T-cell (primary cell): ENCODE results near the gene FUT1. TPM values are rescaled to one million over a fixed set of nuclear protein-coding genes. Genes with fewer than 3 reads are reported as not detected.
A peak's percentile ranks its signal among the peaks of the same experiment; 100 is the strongest.
"Not testable (repeated sequence)": the region's sequence is repeated elsewhere in the genome, so short reads cannot be mapped to it uniquely, and the experiment has no call there.

Experiments used
- ATAC-seq, 4 experiments: fragments of 200-7000 bp in 3 of 4; fragments of 150-1000 bp in 1 of 4; cut with Tn5 transposase; replicated peaks in 1 of 4; 1 replicate in 3 of 4; 2 replicates in 1 of 4; pipeline ENCODE4 v1.10.0; 2021; ENCODE audit warnings: moderate library complexity in 3 of 4, mild to moderate bottlenecking in 2 of 4, moderate number of reproducible peaks in 1 of 4
- CTCF ChIA-PET, 2 donors: fragments of 300-600 bp; sonication (Branson Sonifier 250); formaldehyde crosslinking; loops; one replicate each; lab custom pipeline; 2022; ENCODE audit warnings: antibody characterized with exemption in 2 of 2; lab: Charles Lee
- POLR2A ChIA-PET, 2 donors: fragments of 300-600 bp; sonication (Branson Sonifier 250); formaldehyde crosslinking; loops; one replicate each; lab custom pipeline; 2022; ENCODE audit warnings: antibody characterized with exemption in 2 of 2; lab: Charles Lee
- DNase-seq, 35 experiments: peaks; one replicate each; pipeline versions ENCODE4 v3.0.0 to v3.0.0-alpha.2; 2013 to 2023
- H3K27ac ChIP-seq: one replicate; pipeline ENCODE4 v1.5.1; 2013; ENCODE audit warnings: low read length
- H3K27me3 ChIP-seq, 2 experiments: replicated peaks in 1 of 2; 1 replicate in 1 of 2; 2 replicates in 1 of 2; pipeline versions ENCODE4 v1.6.1 to v1.7.0; 2013; ENCODE audit warnings: low read length in 1 of 2, mixed read lengths in 1 of 2; ENCODE audit not compliant: control insufficient read depth in 2 of 2, insufficient read depth in 2 of 2; ENCODE audit errors: extremely low read depth in 1 of 2
- H3K36me3 ChIP-seq, 2 donors: 1 replicate in 1 of 2; 2 replicates in 1 of 2; pipeline versions ENCODE4 v1.6.1 to v1.7.0; 2013; ENCODE audit warnings: low read length in 1 of 2; ENCODE audit not compliant: control insufficient read depth in 2 of 2, insufficient read depth in 1 of 2; ENCODE audit errors: extremely low read depth in 1 of 2
- H3K4me1 ChIP-seq, 2 experiments: 1 replicate in 1 of 2; 2 replicates in 1 of 2; pipeline versions ENCODE4 v1.6.1 to v1.7.0; 2013; ENCODE audit warnings: low read length in 2 of 2, mixed read lengths in 1 of 2; ENCODE audit not compliant: insufficient read depth in 2 of 2, control insufficient read depth in 1 of 2; ENCODE audit errors: extremely low read depth in 1 of 2
- H3K4me3 ChIP-seq, 2 donors: 1 replicate in 1 of 2; 2 replicates in 1 of 2; pipeline versions ENCODE4 v1.5.1 to v1.7.0; 2013; ENCODE audit warnings: mild to moderate bottlenecking in 2 of 2, low read length in 1 of 2, moderate library complexity in 1 of 2; ENCODE audit not compliant: control insufficient read depth in 1 of 2; ENCODE audit errors: extremely low read depth in 1 of 2
- H3K9me3 ChIP-seq: 2 replicates; pipeline ENCODE4 v1.7.0; 2013
- H3K27ac Mint-ChIP-seq, 2 donors: one replicate each; pipeline ENCODE4 v1.8.0; 2020 to 2021; ENCODE audit warnings: mild to moderate bottlenecking in 2 of 2, mixed read lengths in 2 of 2
- H3K27me3 Mint-ChIP-seq, 2 donors: one replicate each; pipeline ENCODE4 v1.8.0; 2021 to 2022; ENCODE audit warnings: mixed read lengths in 2 of 2
- H3K36me3 Mint-ChIP-seq: one replicate; pipeline ENCODE4 v1.8.0; 2021; ENCODE audit warnings: mixed read lengths
- H3K4me1 Mint-ChIP-seq, 3 donors: one replicate each; pipeline ENCODE4 v1.8.0; 2020 to 2022; ENCODE audit warnings: mixed read lengths in 3 of 3, mild to moderate bottlenecking in 1 of 3
- H3K4me3 Mint-ChIP-seq, 3 donors: one replicate each; pipeline ENCODE4 v1.8.0; 2020 to 2022; ENCODE audit warnings: mild to moderate bottlenecking in 3 of 3, mixed read lengths in 3 of 3, moderate library complexity in 3 of 3
- H3K9me3 Mint-ChIP-seq, 3 donors: one replicate each; pipeline ENCODE4 v1.8.0; 2020 to 2022; ENCODE audit warnings: mixed read lengths in 3 of 3
- WGBS: methylation state at CpG from one replicate; pipeline ENCODE4 v1.1.5; 2013; ENCODE audit warnings: missing lambda C conversion rate; ENCODE audit not compliant: insufficient coverage; 5-methylcytosine and 5-hydroxymethylcytosine counted together
- total RNA-seq, 35 experiments: library from RNA in 6 of 35; stranded (reverse) in 6 of 35; fragments of 120-200 nt in 1 of 35; gene quantifications; one replicate each; pipeline versions ENCODE4 v1.2.1 to v1.2.4 and lab custom pipeline; 2013 to 2026

The FUT1 gene
- total RNA-seq, 5 donors from 2014 or later (not counting 1 experiment from before 2014, with no cell fraction given), result 0.09 to 0.28 (median 0.15) TPM

DNA sequence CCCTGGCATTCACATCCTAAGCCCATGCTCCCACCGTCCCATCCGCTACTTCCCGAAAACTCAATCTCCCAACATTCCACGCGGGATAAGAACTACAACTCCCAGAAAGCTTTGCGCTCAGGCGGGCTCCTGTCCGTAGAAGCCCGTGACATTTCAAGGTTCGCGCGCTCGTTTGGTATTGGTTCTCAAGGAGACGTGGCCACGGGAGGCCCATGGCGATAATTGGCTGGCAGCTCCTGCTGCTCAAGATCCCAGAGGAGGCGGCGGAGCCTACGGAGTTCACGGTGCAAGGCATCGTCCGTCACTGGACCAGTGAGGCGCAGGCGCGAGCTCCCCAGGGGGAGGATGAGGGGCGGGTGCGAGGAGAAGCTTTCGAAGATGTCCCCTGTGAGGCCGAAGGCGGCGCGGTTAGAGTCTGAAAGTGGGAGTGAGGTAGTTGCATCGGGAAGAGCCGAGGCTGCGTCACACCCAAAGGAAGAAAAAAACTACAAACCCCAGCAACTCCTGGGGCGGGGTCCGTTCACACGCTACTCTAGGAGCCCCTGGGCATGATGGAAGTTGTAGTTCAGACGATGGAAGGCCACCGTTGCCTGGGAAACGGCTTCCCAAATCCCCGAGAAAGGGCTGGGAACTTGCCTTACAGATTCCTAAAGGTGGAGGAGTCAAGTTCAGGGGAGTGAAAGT is 31.7 kb downstream of the FUT1 start:
- Histone ChIP-seq H3K4me1 (peaks cover 8 to 29% of the 10 kb centered on the region in 2 experiments), H3K4me3 (peak overlapping the region; percentile 74 to 78), H3K9me3 (no peaks in the 10 kb centered on the region), H3K36me3 (no peaks in the 10 kb centered on the region), H3K27me3 (no peaks in the 10 kb centered on the region), H3K27ac (peak overlapping the region; percentile 94)
- Mint-ChIP-seq H3K4me3 (peak overlapping the region; percentile 82 to 97 (median 95)), H3K27ac (peak overlapping the region; percentile 98 to 100), H3K27me3 (no peaks in the 10 kb centered on the region), H3K9me3 (peaks cover 2 to 7% (median 7%) of the 10 kb centered on the region in 3 donors), H3K4me1 (peaks cover 21 to 27% (median 22%) of the 10 kb centered on the region in 3 donors), H3K36me3 (peaks cover 3% of the 10 kb centered on the region)
- peak; percentile 76 to 96 (median 90) for DNase-seq
- WGBS, result 5% methylated on average over 34 of the region's 42 CpGs
- ChIA-PET CTCF (interaction anchor here in 1 of 2 donors (0.9 kb wide), 1 partner anchor 273 kb away, joined by 3 read pairs; the partner anchor contains the start of genes GYS1 and RUVBL2), POLR2A (no interaction called here)
- ATAC-seq, result peak; percentile 86 to 92 (median 90)

DNA sequence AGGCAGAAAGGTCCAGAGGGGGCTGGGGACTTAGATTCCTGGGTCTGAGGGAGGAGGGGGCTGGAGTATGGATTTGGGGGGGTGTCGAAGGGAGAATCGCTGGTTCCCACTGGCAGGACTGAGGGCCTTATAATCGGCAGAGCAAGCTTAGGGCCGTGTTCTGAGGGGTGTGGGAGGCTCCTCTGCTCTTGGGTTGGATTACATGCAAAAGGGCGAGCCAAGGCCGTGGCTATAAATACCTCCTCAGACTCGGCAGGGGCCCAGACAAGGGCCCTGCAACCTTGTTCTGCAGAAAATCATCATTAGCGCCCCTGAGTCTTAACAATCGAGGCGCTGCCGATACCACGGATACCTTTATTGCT is 32.2 kb downstream of the FUT1 start:
- ATAC-seq, result peak in 2 of 4 experiments; percentile 4 to 8
- H3K27ac Mint-ChIP-seq, result peak overlapping the region in 1 of 2 donors; percentile 100
- peak overlapping the region; percentile 74 to 78 for H3K4me3 ChIP-seq
- peaks cover 2 to 4% (median 4%) of the 10 kb centered on the region in 3 donors for H3K9me3 Mint-ChIP-seq
- peaks cover 17 to 22% (median 17%) of the 10 kb centered on the region in 3 donors for H3K4me1 Mint-ChIP-seq
- H3K4me3 Mint-ChIP-seq, result peak overlapping the region; percentile 82 to 97 (median 95)
- CTCF ChIA-PET, result interaction anchor here in 1 of 2 donors (0.9 kb wide), 1 partner anchor 273 kb away, joined by 3 read pairs; the partner anchor contains the start of genes GYS1 and RUVBL2
- H3K36me3 ChIP-seq, result no peaks in the 10 kb centered on the region
- H3K27me3 Mint-ChIP-seq, result no peaks in the 10 kb centered on the region
- peaks cover 5 to 24% of the 10 kb centered on the region in 2 experiments for H3K4me1 ChIP-seq
- peaks cover 3% of the 10 kb centered on the region for H3K36me3 Mint-ChIP-seq
- POLR2A ChIA-PET, result no interaction called here
- H3K27me3 ChIP-seq, result no peaks in the 10 kb centered on the region
- no peaks in the 10 kb centered on the region for H3K9me3 ChIP-seq
- H3K27ac ChIP-seq, result no peak overlapping the region
- 37% methylated on average over 7 of the region's 12 CpGs for WGBS
- DNase-seq, result no peak

DNA sequence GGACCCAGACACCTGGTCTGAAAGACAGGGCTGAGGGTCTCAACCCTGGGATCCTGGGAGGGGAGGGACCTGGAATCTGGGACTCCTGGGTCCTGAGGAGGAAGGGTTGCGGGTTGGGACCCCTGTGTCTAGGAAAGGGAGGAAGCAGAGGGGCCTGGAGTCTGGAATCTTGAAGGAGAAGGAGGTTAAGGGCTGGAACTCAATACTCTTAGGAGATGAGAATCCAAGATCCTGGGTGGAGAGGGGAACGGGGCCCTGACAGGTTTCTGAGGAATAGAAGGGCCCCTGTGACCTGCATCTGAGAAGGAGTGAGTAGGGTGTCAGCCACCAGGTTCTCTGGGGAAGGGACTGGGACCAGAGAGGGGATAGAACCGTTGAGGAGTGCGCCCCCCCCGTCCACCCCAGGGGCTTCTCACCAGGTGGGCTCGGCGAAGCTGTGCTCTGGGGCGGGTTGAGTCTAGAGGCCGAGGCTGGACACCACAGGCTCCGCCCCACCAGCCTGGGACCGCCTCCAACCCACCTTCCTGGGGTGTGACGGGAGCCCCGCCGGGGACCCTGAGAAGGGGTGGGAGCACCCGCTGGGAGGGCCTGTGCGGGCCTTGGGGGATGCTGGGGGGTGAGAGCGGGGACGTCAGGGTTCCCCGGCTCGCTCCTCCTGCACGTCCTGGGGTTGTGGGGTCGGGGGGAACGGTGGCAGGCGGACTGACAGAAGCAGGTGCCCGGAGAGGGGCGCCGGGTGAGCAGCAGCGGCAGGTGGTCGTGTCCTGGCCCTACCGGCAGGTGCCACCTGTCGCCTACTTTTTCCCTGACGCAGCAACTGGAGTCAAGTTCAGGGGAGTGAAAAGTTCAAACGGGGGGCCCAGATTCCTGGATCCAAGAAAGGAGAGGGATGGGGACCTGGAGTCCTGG is 32.9 kb downstream of the FUT1 start, which contains the start of gene MAMSTR:
MAMSTR (minus strand) TSS at position 463 of the 909 bp plus-strand sequence. CDS start 694 bp downstream, outside the sequence.
- no peak for DNase-seq
- Mint-ChIP-seq H3K4me1 (peaks cover 14 to 20% (median 17%) of the 10 kb centered on the region in 3 donors), H3K27ac (peak within 1 kb of the TSS; percentile 98 to 100), H3K9me3 (no peaks in the 10 kb centered on the region), H3K36me3 (no peaks in the 10 kb centered on the region), H3K4me3 (peak within 1 kb of the TSS; percentile 82 to 97 (median 95)), H3K27me3 (no peaks in the 10 kb centered on the region)
- Histone ChIP-seq H3K9me3 (no peaks in the 10 kb centered on the region), H3K4me3 (peak within 1 kb of the TSS; percentile 74 to 78), H3K4me1 (peaks cover 5 to 25% of the 10 kb centered on the region in 2 experiments), H3K27ac (peak within 1 kb of the TSS; percentile 94), H3K27me3 (no peaks in the 10 kb centered on the region), H3K36me3 (no peaks in the 10 kb centered on the region)
- 89% methylated on average over 22 of the region's 33 CpGs for WGBS
- CTCF ChIA-PET, result no interaction called here
- POLR2A ChIA-PET, result no interaction called here
- no peak for ATAC-seq

DNA sequence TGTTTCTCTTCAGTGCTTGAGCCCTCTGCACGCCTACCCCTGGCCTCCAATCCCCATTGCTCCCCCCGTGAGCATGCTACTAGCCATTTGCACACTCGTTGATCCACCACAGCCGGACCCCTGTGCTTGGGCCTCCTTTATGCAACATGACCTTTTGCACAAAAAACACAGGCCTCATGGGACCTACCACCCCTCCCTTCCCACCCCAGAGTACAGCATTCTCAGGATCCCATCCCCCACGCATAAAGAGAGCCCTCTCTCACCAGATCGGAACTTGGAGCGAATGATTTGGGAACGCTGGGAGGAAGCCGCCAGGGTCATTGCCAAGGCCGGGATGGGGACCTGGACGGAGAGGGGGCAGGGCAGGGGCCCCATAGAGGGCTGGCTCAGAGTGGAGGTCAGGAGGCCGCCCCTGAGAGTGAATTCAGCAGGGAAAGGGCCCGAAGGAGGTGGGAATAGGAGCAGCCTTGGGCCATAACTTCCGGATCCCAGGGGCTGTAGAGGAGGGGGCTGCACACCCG is 33.7 kb downstream of the FUT1 start:
- H3K27ac ChIP-seq, result no peak overlapping the region
- H3K9me3 Mint-ChIP-seq, result no peaks in the 10 kb centered on the region
- DNase-seq, result no peak
- no peaks in the 10 kb centered on the region for H3K36me3 ChIP-seq
- no peak overlapping the region for H3K4me3 Mint-ChIP-seq
- no peaks in the 10 kb centered on the region for H3K27me3 ChIP-seq
- no peaks in the 10 kb centered on the region for H3K36me3 Mint-ChIP-seq
- H3K27me3 Mint-ChIP-seq, result no peaks in the 10 kb centered on the region
- 95% methylated on average over 14 of the region's 15 CpGs for WGBS
- no peak overlapping the region for H3K27ac Mint-ChIP-seq
- peaks cover 5 to 25% of the 10 kb centered on the region in 2 experiments for H3K4me1 ChIP-seq
- ChIA-PET POLR2A (no interaction called here), CTCF (no interaction called here)
- H3K9me3 ChIP-seq, result no peaks in the 10 kb centered on the region
- no peak for ATAC-seq
- peaks cover 16 to 25% (median 18%) of the 10 kb centered on the region in 3 donors for H3K4me1 Mint-ChIP-seq
- no peak overlapping the region for H3K4me3 ChIP-seq

DNA sequence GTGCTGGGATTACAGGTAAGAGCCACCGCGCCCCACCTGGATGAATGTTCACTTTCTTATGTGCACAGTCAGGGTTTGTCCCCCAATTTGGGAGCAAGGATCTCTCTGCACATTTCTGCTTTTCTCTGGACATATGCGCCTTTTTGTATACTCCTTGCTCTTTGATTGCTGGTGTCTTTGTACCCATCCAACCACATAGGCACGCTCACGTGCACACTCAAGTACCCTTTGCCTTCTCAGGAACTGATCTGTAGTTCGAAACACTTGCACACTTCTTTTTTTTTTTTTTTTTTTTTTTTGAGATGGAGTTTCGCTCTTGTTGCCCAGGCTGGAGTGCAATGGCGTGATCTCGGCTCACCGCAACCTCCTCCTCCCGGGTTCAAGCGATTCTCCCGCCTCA is 34.3 kb downstream of the FUT1 start:
- DNase-seq, POLR2A ChIA-PET, H3K27ac ChIP-seq, H3K4me3 Mint-ChIP-seq, ATAC-seq, CTCF ChIA-PET, H3K9me3 ChIP-seq, H3K27me3 Mint-ChIP-seq, H3K36me3 Mint-ChIP-seq, H3K9me3 Mint-ChIP-seq, H3K4me3 ChIP-seq, H3K27ac Mint-ChIP-seq, H3K36me3 ChIP-seq, H3K27me3 ChIP-seq: not testable (repeated sequence)
- peaks cover 5 to 32% of the 10 kb centered on the region in 2 experiments for H3K4me1 ChIP-seq
- peaks cover 17 to 29% (median 20%) of the 10 kb centered on the region in 3 donors for H3K4me1 Mint-ChIP-seq
- 100% methylated on average over 4 of the region's 13 CpGs for WGBS
